ENCODE data around the gene TLX1.
A peak's percentile ranks its signal among the peaks of the same experiment; 100 is the strongest.

DNA sequence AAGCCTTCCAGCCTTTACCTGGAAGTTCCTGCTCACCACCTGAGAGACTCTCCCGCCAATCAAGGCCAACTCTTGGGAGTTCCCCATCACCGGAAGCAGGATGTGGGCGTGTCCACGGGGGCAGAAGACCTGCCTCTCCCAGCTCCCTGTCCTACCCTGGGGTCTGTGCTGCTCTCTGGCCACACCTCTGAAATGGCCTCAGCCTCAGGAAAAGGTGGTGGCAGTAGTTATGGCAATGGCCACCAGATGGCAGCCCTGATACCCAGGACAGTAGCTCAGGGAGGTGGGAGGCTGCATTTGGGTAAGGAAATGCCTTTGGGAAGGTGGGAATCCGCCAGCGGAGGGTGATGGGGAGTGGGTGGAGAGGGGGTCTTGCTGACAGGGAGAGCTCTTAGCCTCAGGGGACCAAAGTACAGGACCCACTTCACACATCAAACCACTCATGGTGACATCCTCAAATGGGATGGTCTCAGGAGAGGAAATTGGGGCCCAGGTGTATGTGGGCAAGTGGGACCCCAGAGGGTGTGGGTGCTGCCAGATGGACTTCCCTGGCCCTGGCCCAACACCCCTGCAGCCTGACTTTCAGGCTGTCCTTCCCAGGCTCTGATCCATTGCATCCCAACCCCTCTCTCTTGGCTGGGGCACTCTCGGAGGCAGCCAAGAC, 35.4 kb upstream of the TLX1 start:
- TF ChIP-seq POLR2A (IDR thresholded peaks at IDR 0.05; ENCODE audit: extremely low read depth, insufficient read length) (no peak), MYC (IDR thresholded peaks at IDR 0.05; ENCODE audit: low read depth, low read length) (no peak)
- TF ChIP-seq, protein P1, sequence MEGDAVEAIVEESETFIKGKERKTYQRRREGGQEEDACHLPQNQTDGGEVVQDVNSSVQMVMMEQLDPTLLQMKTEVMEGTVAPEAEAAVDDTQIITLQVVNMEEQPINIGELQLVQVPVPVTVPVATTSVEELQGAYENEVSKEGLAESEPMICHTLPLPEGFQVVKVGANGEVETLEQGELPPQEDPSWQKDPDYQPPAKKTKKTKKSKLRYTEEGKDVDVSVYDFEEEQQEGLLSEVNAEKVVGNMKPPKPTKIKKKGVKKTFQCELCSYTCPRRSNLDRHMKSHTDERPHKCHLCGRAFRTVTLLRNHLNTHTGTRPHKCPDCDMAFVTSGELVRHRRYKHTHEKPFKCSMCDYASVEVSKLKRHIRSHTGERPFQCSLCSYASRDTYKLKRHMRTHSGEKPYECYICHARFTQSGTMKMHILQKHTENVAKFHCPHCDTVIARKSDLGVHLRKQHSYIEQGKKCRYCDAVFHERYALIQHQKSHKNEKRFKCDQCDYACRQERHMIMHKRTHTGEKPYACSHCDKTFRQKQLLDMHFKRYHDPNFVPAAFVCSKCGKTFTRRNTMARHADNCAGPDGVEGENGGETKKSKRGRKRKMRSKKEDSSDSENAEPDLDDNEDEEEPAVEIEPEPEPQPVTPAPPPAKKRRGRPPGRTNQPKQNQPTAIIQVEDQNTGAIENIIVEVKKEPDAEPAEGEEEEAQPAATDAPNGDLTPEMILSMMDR (IDR thresholded peaks at IDR 0.05; ENCODE audit: low read depth, low read length), result peak; percentile 97
- TF ChIP-seq, protein P2, sequence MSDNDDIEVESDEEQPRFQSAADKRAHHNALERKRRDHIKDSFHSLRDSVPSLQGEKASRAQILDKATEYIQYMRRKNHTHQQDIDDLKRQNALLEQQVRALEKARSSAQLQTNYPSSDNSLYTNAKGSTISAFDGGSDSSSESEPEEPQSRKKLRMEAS (IDR thresholded peaks at IDR 0.05; ENCODE audit: low read depth, low read length), result 0 out of 2 replicates have a peak, but pooled peaks have one; percentile 12

All from NB4 (cell line).